Breast epithelium (tissue), 4 donors: Measurements from ENCODE around the gene ASF1B. TPM values are rescaled to one million over a fixed set of nuclear protein-coding genes. Genes with fewer than 3 reads are reported as not detected.
A peak's percentile ranks its signal among the peaks of the same experiment; 100 is the strongest.

Source experiments
- DNase-seq, 2 donors: peaks; one replicate each; pipeline ENCODE4 v3.0.0-alpha.2; 2019; ENCODE audit warnings: low spot score in 2 of 2
- H3K27ac ChIP-seq, 2 donors: fragments of 200-600 bp; sonication (generic) in 1 of 2; one replicate each; pipeline ENCODE4 v1.5.1; 2016 to 2019; ENCODE audit warnings: mild to moderate bottlenecking in 1 of 2
- H3K27me3 ChIP-seq, 2 donors: fragments of 200-600 bp; sonication (generic) in 1 of 2; one replicate each; pipeline versions ENCODE4 v1.5.1 to v1.6.0; 2017 to 2019; ENCODE audit warnings: control low read depth in 1 of 2, mild to moderate bottlenecking in 1 of 2
- H3K36me3 ChIP-seq: fragments of 200-600 bp; one replicate; pipeline ENCODE4 v1.5.1; 2019
- H3K4me1 ChIP-seq, 2 donors: fragments of 200-600 bp; sonication (generic); one replicate each; pipeline ENCODE4 v1.5.1; 2016 to 2019; ENCODE audit warnings: control low read depth in 1 of 2
- H3K4me3 ChIP-seq, 3 donors: fragments of 200-600 bp; sonication (generic); 1 replicate in 2 of 3; 2 replicates in 1 of 3; pipeline ENCODE4 v1.5.1; 2016 to 2019; ENCODE audit warnings: mild to moderate bottlenecking in 3 of 3, moderate library complexity in 2 of 3
- H3K9me3 ChIP-seq, 2 donors: fragments of 200-600 bp; sonication (generic) in 1 of 2; one replicate each; pipeline ENCODE4 v1.5.1; 2016 to 2019; ENCODE audit warnings: control low read depth in 1 of 2
- CTCF ChIP-seq, 3 donors: fragments of 450-650 bp; IDR thresholded peaks; one replicate each; pipeline ENCODE4 v1.5.1; 2016 to 2017; ENCODE audit warnings: antibody characterized with exemption in 3 of 3, mild to moderate bottlenecking in 3 of 3, moderate library complexity in 3 of 3
- POLR2A ChIP-seq: fragments of 450-650 bp; IDR thresholded peaks from one replicate; pipeline ENCODE4 v1.6.1; 2016; ENCODE audit warnings: antibody characterized with exemption, mild to moderate bottlenecking, moderate library complexity
- POLR2AphosphoS5 ChIP-seq, 3 donors: sonication (generic); formaldehyde crosslinking; IDR thresholded peaks; one replicate each; pipeline ENCODE4 v1.6.1; 2017; ENCODE audit warnings: antibody characterized with exemption in 3 of 3
- intact Hi-C: fragments of 100-400 bp; cut with DNase I; formaldehyde crosslinking; loops from one replicate; pipeline ENCODE4 v1.15.1; 2023; ENCODE audit warnings: low total_unique reads
- total RNA-seq, 3 donors: library from RNA; depleted of rRNA; stranded (reverse); fragments of >200 nt; gene quantifications; one replicate each; pipeline ENCODE4 v1.1.0, GENCODE V29; 2016

The ASF1B gene
- total RNA-seq, 3 donors from 2014 or later: 0.66 to 1.6 (median 1.2) TPM

DNA sequence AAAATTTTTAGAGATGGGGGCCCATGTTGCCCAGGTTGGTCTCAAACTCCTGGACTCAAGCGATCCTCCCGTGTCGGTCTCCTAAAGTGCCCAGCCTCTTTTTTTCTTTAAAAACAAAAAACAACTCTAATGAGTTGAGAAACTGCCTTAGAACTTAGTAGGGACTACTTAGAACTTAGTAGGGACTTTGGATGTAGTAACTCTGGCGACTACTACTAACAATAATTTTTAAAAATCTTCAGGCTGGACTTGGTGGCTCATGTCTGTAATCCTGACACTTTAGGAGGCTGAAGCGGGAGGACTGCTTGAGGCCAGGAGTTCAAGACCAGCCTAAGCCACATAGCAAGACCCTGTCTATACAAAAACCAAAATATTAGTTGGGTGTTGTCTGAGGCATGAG lies 50.3 kb downstream of the ASF1B start:
- H3K4me1 ChIP-seq: no peaks in the 10 kb centered on the region
- no peaks in the 10 kb centered on the region for H3K27me3 ChIP-seq
- no peak overlapping the region for H3K4me3 ChIP-seq
- no peak overlapping the region for H3K27ac ChIP-seq
- DNase-seq: no peak
- intact Hi-C loops: no loop called here
- no peak for TF ChIP-seq POLR2AphosphoS5 (IDR thresholded peaks at IDR 0.05)
- no peak for TF ChIP-seq POLR2A
- no peak for TF ChIP-seq CTCF (IDR thresholded peaks at IDR 0.05)
- no peaks in the 10 kb centered on the region for H3K36me3 ChIP-seq
- H3K9me3 ChIP-seq: no peaks in the 10 kb centered on the region

DNA sequence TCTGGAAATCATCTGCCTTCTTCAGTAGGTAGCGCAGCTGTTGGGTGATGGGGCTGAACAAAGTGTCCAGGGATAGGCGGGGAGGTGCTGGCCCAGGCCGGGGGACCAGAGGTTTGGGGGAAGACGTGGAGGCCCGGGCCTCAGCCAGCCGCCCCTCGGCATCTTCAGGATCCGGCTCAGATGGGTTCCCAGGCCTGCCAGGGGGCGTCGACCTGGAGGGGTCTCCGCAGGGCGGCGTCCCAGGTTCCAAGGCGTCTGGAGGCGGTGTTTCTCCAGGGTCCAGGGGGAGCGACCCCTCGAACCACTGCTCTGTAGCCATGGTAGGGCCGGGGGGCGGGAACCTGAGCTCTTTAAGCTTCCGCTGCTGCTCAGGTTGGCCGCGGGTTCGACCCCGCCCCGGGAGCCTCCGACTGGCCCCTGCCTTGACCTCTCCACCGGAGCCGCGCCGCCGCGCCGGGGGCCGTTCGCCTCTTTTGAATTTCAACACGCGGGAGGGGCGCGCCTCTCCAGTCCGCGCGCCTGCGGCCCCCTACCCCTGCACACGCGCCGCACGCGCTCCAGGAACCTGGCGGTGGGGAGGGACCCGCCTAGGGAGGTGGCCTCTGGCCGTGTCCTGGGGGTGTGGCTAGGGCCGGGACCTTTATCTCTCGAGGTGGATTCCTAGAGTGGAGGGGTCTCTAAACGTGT lies 50.9 kb downstream of the ASF1B start, which contains the start of gene C19orf67:
Gene C19orf67, minus strand, starts transcription at position 475 of the 687 bp plus-strand sequence. Its CDS starts 156 bp downstream, at position 319.
- DNase-seq: no peak
- intact Hi-C loops: no loop called here
- no peaks in the 10 kb centered on the region for H3K36me3 ChIP-seq
- TF ChIP-seq POLR2AphosphoS5 (IDR thresholded peaks at IDR 0.05) (no peak), CTCF (IDR thresholded peaks at IDR 0.05) (no peak), POLR2A (no peak)
- H3K27me3 ChIP-seq: no peaks in the 10 kb centered on the region
- no peaks in the 10 kb centered on the region for H3K9me3 ChIP-seq
- no peak within 1 kb of the TSS for H3K27ac ChIP-seq
- no peak within 1 kb of the TSS for H3K4me3 ChIP-seq
- H3K4me1 ChIP-seq: no peaks in the 10 kb centered on the region

- H3K4me3 ChIP-seq: peak overlapping the region in 2 of 3 donors; percentile 77 to 78
- intact Hi-C loops: loop anchor here (1.0 kb wide), 1 partner anchor 22 kb away; no protein-coding TSS in a partner anchor
- peak overlapping the region; percentile 94 to 96 for H3K27ac ChIP-seq
- no peak for TF ChIP-seq POLR2A
- no peak for TF ChIP-seq POLR2AphosphoS5 (IDR thresholded peaks at IDR 0.05)
- TF ChIP-seq CTCF (IDR thresholded peaks at IDR 0.05): no peak
- no peaks in the 10 kb centered on the region for H3K9me3 ChIP-seq
- no peak for DNase-seq
- no peaks in the 10 kb centered on the region for H3K27me3 ChIP-seq
- no peaks in the 10 kb centered on the region for H3K36me3 ChIP-seq
- no peaks in the 10 kb centered on the region for H3K4me1 ChIP-seq
Observed at GRCh38 chr19:14082675-14082960, 53.8 kb downstream of the ASF1B start.

GRCh38 chr19:14081797-14082674 lies 54.4 kb downstream of the ASF1B start:
- Histone ChIP-seq H3K27ac (peak overlapping the region; percentile 94 to 96), H3K4me1 (no peaks in the 10 kb centered on the region), H3K36me3 (no peaks in the 10 kb centered on the region), H3K27me3 (no peaks in the 10 kb centered on the region), H3K9me3 (no peaks in the 10 kb centered on the region), H3K4me3 (peak overlapping the region; percentile 77 to 80 (median 78))
- intact Hi-C loops: loop anchor here (1.0 kb wide), 1 partner anchor 22 kb away; no protein-coding TSS in a partner anchor
- TF ChIP-seq POLR2AphosphoS5 (IDR thresholded peaks at IDR 0.05) (no peak), CTCF (IDR thresholded peaks at IDR 0.05) (no peak), POLR2A (no peak)
- DNase-seq: peak; percentile 66 to 88
